Neural crest cell (in vitro differentiated cells): ENCODE data around the gene NOL4L. TPM values are rescaled to one million over a fixed set of nuclear protein-coding genes. Genes with fewer than 3 reads are reported as not detected.

Experiments
- DNase-seq: peaks from one replicate; pipeline ENCODE4 v3.0.0; 2021; ENCODE audit warnings: low read depth, mixed read lengths, low spot score
- H3K27ac Mint-ChIP-seq: one replicate; pipeline ENCODE4 v1.8.0; 2021; ENCODE audit warnings: mild to moderate bottlenecking, mixed read lengths; ENCODE audit not compliant: unreplicated experiment
- H3K27me3 Mint-ChIP-seq: 2 replicates; pipeline ENCODE4 v1.8.0; 2021; ENCODE audit warnings: low read depth, mild to moderate bottlenecking, mixed read lengths
- H3K36me3 Mint-ChIP-seq: 2 replicates; pipeline ENCODE4 v1.8.0; 2021; ENCODE audit warnings: low read depth, mild to moderate bottlenecking, mixed read lengths
- H3K4me1 Mint-ChIP-seq: 2 replicates; pipeline ENCODE4 v1.8.0; 2021; ENCODE audit warnings: mixed read lengths
- H3K4me3 Mint-ChIP-seq: one replicate; pipeline ENCODE4 v1.8.0; 2021; ENCODE audit warnings: mild to moderate bottlenecking, mixed read lengths
- H3K9me3 Mint-ChIP-seq: 2 replicates; pipeline ENCODE4 v1.8.0; 2021; ENCODE audit warnings: mixed read lengths
- total RNA-seq: library from RNA; stranded (reverse); gene quantifications from 2 replicates; pipeline ENCODE4 v1.2.1, GENCODE V29; 2021
- TF ChIP-seq, protein P1 (sequence below): fragments of 200-600 bp; sonication (generic); conservative IDR thresholded peaks from 2 replicates; pipeline ENCODE4 v1.5.0; 2021; ENCODE audit warnings: antibody characterized with exemption, mild to moderate bottlenecking

NOL4L gene
- total RNA-seq, 1 donor from 2014 or later: 52.3 TPM

- DNase-seq: no peak
- Mint-ChIP-seq H3K36me3 (peaks cover 28% of the 10 kb centered on the region), H3K4me1 (peaks cover 23% of the 10 kb centered on the region), H3K4me3 (peak overlapping the region; percentile 43), H3K9me3 (no peaks in the 10 kb centered on the region), H3K27me3 (peaks cover 13% of the 10 kb centered on the region), H3K27ac (no peak overlapping the region)
- TF ChIP-seq, protein P1, sequence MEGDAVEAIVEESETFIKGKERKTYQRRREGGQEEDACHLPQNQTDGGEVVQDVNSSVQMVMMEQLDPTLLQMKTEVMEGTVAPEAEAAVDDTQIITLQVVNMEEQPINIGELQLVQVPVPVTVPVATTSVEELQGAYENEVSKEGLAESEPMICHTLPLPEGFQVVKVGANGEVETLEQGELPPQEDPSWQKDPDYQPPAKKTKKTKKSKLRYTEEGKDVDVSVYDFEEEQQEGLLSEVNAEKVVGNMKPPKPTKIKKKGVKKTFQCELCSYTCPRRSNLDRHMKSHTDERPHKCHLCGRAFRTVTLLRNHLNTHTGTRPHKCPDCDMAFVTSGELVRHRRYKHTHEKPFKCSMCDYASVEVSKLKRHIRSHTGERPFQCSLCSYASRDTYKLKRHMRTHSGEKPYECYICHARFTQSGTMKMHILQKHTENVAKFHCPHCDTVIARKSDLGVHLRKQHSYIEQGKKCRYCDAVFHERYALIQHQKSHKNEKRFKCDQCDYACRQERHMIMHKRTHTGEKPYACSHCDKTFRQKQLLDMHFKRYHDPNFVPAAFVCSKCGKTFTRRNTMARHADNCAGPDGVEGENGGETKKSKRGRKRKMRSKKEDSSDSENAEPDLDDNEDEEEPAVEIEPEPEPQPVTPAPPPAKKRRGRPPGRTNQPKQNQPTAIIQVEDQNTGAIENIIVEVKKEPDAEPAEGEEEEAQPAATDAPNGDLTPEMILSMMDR: no peak
Measured at GRCh38 chr20:32446301-32447100, 138.6 kb downstream of the NOL4L start.

DNA sequence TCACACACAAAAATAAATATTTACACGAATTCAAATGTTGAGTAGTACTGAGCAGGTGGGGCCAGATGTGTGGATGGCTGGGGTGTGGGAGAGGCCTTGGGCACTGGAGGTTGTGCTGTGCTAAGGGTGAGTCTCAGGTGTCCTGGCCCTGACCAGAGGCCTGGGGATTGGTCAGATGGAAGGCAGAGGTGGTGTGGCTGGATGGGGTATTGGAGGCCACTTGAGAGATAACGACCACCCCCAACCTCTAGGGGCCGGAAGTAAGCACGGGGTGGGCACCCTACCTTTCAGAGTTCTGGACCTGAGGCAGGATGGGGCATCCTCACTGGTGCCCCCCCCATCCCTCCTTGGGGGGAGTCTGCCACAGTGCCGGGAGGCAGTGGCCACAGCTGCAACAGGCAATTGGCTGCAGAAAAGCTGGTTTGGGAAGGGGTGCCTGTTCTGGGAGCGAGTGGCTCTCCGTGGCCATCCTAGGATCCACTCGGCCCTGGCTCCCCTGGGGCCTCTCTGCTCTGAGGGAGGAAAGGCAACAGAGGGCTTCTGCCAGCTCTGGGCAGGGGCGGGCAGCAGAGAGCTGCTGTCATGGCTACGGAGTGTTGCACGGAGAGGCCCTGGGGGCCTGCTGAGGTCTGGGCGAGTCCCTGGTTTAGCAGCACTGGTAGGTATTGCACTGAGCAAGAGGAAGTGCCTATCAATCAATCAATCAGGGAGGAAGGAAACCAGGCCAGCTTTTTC lies 139.4 kb downstream of the NOL4L start:
- DNase-seq: no peak

DNA sequence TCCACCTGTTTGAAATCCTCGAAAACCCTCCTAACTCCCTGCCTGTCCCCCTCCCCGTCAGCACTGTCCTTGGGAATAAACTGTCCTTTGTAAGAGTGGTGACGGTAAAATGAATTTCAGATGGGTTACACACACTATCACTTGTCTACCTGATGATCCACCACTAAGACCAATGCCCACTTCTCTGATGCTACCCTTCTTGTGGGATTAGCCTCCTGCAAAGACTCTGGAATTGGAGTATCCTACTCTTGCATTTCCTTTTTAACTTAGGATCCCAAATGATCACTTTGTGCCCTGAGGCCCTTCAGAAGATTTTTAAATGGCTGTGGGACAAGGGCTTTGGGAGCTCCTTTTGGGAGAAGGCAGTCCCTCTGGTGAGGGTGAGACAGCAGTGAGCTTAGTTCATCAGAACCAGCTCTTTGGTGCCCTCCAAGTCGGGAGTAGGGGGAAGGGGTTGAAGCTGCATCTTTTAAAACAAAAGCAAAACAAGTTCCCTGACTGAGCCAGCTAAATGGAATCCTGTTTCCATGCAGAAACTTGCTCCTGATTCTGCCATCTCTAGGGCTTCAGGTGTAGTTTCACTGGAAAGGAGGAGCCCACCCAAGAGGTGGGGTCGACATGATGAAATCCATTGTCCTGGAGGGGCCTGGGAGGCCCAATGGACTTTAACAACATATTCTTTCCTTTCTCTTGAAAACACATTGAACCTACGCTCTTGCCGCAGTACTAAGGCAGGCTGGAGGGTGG lies 140.5 kb downstream of the NOL4L start:
- Mint-ChIP-seq H3K27me3 (peaks cover 5% of the 10 kb centered on the region), H3K4me3 (no peak overlapping the region), H3K9me3 (no peaks in the 10 kb centered on the region), H3K4me1 (peaks cover 19% of the 10 kb centered on the region), H3K27ac (peak overlapping the region; percentile 76), H3K36me3 (peaks cover 30% of the 10 kb centered on the region)
- no peak for DNase-seq
- TF ChIP-seq, protein P1: no peak

More for the DNA sequence above, 139.4 kb downstream of the NOL4L start:
- H3K27me3 Mint-ChIP-seq: peaks cover 13% of the 10 kb centered on the region
- no peaks in the 10 kb centered on the region for H3K9me3 Mint-ChIP-seq
- TF ChIP-seq, protein P1: no peak
- peak overlapping the region; percentile 86 for H3K27ac Mint-ChIP-seq
- H3K4me1 Mint-ChIP-seq: peaks cover 26% of the 10 kb centered on the region
- H3K36me3 Mint-ChIP-seq: peaks cover 28% of the 10 kb centered on the region
- peak overlapping the region; percentile 29 for H3K4me3 Mint-ChIP-seq

- peaks cover 31% of the 10 kb centered on the region for H3K36me3 Mint-ChIP-seq
- no peaks in the 10 kb centered on the region for H3K9me3 Mint-ChIP-seq
- H3K27ac Mint-ChIP-seq: peak overlapping the region; percentile 63
- peaks cover 19% of the 10 kb centered on the region for H3K4me1 Mint-ChIP-seq
- DNase-seq: no peak
- TF ChIP-seq, protein P1: no peak
- H3K4me3 Mint-ChIP-seq: peak overlapping the region; percentile 9
- peaks cover 5% of the 10 kb centered on the region for H3K27me3 Mint-ChIP-seq
Measured at GRCh38 chr20:32443386-32443974, 141.7 kb downstream of the NOL4L start.
